NCI-H128 (cell line): ENCODE results near the gene COPZ1.
"Not testable (repeated sequence)": the region's sequence is repeated elsewhere in the genome, so short reads cannot be mapped to it uniquely, and the experiment has no call there.

Experiments
- DNase-seq: peaks from one replicate; lab custom pipeline; 2025; ENCODE audit not compliant: unreplicated experiment; lab: John Stamatoyannopoulos, UW

Gene COPZ1

GRCh38 chr12:54294152-54294952, 30.6 kb upstream of the COPZ1 start:
- DNase-seq, result peak; percentile 15

DNA sequence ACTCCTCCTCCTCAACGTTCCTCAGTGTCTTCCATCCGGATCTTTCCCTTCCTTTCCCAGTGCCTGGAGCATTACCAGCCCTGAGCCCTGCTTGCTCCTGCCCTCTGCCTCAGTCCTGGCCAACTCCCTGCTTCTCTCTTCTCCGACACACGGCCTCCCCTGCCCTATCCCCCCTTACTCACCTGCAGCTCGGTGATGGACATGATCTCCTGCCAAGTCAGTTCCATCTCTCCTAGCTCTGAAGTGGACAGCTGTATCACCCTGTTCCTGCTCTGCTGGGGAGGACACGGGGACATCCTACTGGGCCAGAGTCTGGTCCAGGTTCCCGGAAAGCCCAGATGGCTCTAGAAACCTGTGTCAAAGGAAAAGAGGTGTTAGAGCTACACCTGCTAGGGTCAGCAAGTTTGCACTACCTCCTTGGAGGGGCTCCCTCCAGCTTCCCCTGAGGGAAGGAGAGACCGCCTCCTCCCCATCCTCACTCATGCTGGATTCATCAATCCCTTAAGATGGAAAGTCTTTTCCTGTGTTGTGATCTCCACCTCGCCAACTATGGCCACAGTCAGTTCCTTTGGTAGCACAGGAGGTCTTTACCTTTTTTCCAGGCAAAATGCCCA, 29.9 kb upstream of the COPZ1 start:
- DNase-seq, result no peak

- DNase-seq, result no peak
Observed at GRCh38 chr12:54296393-54297099, 28.4 kb upstream of the COPZ1 start.

DNA sequence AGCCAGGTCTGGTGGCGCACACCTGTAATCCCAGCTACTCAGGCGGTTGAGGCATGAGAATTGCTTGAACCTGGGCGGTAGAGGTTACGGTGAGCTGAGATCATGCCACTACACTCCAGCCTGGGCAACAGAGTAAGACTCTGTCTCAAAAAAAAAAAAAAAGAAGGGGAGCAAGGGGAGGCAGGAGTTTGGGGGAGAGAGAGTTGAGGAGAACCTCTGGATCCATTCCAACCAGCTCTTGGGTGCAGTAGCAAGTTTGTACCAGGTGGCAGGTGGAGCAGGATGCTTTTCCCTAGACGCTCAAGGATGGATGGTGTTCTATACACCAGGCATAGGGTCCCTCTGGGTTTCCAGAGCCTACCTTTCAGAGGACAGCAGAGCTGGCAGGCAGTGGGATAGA, 26.0 kb upstream of the COPZ1 start:
- no peak for DNase-seq

DNA sequence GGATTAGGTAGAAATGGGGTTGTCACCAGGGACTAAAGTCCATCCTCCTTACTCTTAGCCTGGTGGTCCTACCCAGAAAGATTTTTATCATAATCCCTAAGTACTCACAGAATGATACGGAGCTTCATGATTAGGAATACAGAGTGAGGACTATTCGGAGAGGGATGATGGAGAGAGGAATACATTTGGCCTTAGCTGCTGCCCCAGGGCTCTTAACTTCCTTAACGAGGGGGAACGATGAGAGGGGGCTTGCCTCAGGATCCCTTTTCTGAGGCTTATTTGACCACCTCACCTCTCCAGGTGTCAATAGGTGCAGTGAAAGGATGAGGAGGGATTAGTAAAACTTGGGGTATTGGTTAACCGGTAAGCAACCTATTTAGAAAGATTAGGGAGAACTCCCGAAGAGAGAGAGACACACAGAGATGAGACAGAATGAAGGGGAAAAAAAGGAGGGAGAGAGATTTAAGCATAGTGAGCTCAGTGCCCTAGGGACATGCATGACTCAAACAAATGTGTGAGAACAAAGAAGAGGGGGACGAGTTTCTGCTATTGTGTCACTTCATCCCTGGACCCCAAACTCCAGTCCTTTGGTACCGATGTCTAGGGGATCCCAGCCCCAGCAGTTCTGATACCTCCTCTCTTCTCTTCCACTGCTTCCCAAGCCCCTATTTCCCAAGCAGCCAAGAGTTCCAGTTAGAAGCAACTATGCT, 25.3 kb upstream of the COPZ1 start:
- DNase-seq, result no peak

GRCh38 chr12:54300225-54300731, 24.7 kb upstream of the COPZ1 start:
- no peak for DNase-seq

DNA sequence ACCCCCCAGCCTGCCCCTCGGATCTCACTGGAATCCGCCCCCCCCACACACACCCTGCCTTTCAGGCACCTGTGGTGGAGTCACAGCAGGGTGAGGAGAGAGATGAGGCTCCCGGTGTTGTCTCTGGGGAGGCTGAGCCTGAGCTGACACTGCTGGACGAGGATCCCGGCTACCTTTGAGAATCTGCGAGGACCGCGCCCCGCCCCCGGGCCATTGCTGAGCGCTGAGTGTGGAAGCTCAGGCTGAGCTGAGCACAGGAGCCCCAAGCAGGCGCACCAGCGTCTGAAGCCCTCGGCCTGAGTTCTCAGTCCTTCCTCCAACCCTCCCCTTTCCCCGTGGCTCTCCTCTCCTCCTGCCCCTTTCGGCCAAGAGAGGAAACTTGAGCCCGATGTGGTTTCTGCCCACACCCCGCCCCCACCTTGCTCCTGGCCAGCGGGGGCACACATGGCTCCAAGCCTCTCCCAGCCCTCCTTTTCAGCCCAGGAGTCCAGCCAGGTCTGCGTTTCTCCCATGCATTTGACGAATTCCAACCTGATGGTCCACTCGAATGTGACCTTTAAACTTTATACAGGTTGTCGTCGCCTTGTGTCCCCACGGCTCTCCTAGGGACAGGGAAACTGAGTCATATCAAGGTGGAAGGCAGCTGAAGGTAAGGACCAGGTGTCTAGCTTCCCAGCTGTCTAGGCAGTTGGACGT, 24.1 kb upstream of the COPZ1 start, which contains the start of gene NFE2:
Gene NFE2, minus strand, starts transcription at position 284 of the 696 bp plus-strand sequence. CDS start 5,767 bp downstream, outside the sequence.
- peak; percentile 20 for DNase-seq

GRCh38 chr12:54301428-54302048, 23.4 kb upstream of the COPZ1 start:
- no peak for DNase-seq

GRCh38 chr12:54303640-54304039, 21.3 kb upstream of the COPZ1 start:
- DNase-seq, result no peak

- no peak for DNase-seq
Observed at GRCh38 chr12:54304187-54304810, 20.6 kb upstream of the COPZ1 start.

DNA sequence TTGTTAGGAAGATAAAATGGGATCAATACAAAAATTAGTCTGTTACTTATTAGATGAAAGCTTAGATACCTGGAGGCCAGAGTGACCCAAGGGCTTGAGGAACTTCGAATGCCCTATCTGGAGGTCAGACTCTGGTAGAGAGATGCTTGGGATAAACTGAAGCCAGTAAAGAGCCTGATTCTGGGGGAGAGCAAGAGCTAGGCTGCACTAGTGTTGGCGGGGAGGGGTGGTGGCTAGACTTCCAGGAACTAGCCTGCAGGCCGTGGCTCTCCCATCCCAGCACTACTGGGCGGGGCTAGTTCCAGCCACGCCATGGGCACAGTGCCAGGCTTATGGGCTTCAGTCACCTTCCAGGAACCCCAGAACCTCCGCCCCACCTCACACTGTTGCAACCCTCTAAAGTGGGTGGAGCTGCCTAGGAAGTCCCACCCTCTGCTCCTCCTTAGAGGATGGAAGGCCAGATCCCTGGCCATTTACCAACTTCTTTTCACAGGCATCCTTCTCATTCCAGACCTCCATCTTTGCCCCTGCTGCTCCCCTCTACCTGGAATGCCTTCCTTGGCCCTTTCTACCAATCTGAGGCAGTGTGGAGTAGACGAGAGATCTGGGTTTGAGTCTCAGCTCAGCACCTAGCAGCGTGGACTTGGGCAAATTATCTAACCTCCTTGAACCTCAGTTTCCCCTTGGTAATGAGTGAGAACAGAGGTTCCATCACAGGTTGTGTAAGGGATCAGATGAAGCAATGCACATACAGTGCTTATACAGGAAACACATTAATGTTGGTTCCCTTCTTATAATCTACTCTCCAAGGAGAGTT, 17.8 kb upstream of the COPZ1 start:
- no peak for DNase-seq

- no peak for DNase-seq
Observed at GRCh38 chr12:54311051-54311450, 13.9 kb upstream of the COPZ1 start.

DNA sequence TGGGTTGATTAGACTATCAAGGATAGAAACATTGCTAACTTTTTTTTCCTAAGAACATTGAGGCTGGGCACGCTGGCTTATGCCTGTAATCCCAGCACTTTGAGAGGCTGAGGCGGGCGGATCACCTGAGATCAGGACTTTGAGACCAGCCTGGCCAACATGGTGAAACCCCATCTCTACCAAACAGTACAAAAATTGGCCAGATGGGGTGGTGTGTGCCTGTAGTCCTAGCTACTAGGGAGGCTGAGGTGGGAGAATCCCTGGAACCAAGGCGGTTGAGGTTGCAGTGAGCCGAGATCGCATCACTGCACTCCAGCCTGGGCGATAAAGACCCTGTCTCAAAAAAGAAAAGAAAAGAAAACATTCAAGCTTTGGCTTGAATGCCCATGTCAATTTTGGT, 12.6 kb upstream of the COPZ1 start:
- not testable (repeated sequence) for DNase-seq

- DNase-seq, result no peak
Observed at GRCh38 chr12:54321363-54321762, 3.6 kb upstream of the COPZ1 start.

DNA sequence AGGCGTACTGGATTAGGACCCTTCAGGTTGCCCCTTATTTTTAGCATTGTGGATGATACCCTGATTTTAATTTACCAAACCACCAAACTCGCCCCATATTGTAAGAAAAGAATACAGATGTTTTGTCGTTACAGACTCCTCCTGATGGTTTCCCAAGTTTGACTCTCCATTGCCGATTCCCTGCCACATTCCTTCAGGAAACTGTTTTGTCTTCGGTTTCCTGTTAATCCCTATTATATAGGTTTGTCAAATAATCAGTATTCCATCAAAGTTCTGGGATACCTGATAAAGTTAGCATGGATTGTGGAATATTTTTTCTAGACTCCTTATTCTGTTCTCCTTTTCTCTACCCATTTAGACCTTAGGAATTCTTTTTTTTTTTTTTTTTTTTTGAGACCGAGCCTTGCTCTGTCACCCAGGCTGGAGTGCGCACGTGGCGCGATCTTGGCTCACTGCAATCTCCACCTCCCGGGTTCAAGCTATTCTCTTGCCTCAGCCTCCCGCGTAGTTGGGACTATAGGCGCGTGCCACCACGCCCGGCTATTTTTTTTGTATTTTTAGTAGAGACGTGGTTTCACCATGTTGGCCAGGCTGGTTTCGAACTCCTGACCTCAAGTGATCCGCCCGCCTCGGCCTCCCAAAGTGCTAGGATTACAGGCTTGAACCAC, 645 bp downstream of the COPZ1 start:
- not testable (repeated sequence) for DNase-seq

GRCh38 chr12:54328595-54329337, 3.8 kb downstream of the COPZ1 start:
- DNase-seq, result no peak

DNA sequence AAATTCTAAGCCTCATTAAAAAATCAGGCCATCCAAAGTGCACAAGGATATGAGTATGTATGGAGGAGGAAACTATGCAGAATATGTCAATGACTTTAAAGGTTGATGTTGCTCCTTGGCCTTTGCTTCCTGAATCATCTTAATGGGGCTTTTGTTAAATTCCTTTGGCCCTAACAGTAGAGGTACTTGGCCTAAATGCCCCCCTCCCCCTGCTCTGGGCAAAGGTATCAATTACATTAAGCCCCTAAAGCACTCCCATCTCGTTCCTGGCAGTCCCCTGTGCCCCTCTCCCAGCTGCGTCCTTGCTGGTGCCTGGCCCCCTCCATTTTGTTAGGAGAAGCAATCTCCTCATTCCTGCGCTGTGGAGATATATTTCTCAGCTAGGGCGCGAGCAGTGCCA, 4.8 kb downstream of the COPZ1 start:
- DNase-seq, result no peak
